Measurements from ENCODE around the gene LTBP2.
A peak's percentile ranks its signal among the peaks of the same experiment; 100 is the strongest.

LTBP2 gene

DNA sequence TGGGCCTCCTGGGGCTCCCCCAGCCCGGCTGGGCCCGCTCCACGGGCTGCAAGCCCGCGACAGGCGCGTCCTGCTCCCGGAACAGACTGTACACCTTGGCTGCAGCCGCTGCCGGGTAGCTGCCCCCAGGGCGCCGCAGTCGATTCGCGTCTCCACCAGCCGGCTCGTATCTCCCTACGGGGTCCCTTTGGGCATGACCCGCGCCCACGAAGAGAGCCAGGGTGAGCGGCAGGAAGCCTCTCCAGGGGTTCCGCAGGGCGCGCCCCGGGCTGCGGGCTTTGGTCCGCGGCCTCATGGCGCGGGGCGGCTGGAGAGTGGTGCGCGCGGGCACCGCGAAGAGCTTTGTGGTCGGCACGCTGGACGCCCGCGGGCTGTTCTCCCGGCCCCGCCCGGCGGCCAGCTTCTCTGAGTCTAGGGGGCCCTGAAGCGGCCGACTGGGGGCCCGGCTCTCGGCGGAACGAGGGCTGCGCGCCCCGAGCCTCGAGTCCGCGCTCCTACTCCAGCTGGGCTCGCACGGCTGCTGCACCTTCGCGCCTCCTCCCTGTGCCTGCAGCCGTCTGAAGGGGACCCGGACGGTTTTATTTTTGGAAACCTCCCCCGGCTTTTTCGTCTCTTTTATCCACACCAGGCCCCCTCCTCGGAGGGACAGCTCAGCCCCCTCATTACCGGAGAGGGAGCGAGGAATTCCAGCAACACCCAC, at the start of gene LTBP2:
Gene LTBP2 (minus strand): TSS at position 588 of the 700 bp plus-strand sequence. CDS start 293 bp downstream, at position 295.
- DNase-seq = peak; percentile 10

DNA sequence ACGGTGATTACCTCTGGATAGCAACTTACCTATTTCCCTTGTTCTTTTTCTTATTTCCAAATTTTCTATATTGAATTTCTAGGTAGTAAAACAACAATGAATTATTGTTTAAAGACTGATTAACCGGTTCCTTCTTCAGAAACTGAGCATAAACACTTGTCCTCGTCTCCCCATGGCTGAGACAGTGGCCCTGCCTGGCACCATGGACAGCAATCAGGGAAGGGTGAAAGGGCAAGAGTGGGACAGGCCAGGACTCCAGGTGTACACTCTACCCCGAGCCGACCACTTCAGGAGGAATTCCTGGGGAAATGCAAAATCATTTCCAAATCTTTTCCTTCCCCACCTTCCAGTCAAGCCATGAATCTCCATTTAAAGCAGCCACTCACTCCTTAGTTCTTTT, 48.8 kb upstream of the LTBP2 start:
- DNase-seq = no peak

DNA sequence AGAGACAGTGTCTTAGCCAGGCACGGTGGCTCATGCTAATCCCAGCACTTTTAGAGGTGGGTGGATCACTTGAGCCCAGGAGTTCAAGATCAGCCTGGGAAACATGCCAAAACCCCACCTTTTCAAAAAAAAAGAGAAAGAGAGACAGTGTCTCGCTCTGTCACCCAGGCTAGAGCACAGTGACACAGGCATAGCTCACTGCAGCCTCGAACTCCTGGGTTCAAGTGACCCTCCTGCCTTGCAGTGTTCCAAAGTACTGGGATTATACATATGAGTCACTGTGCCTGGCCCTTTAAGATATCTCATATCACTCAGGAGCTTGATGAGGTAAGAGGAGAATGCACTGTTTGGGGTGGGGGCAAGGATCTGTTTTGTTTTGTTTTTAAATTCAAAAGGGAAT, 48.1 kb upstream of the LTBP2 start:
- no peak for DNase-seq

DNA sequence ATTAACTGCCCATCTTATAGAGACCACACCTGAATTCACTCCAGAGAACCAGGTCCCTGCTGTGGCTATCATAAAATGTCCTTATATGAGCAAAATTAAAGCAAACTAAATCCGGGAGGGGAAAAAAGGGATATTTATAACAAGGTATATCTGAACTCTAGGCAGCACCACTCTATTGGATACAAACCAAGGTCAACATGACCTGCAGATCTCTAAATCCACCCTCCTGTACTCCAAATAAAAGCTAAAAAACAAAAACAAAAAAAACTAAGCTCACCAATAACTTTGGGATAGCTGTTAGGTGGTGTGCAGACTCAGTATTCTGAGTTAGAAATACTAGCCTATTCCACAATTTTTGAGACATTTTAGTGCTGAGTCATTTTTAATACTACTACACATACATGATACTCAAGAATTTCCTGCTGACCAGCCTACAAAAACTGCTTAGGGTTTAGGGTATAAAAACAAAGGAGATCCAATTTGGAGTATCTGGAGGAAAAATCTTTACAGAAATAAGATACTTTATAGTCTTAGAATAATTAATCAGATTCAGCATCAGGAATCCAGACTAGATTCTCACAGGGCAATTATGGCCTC, 46.6 kb upstream of the LTBP2 start:
- no peak for DNase-seq

DNA sequence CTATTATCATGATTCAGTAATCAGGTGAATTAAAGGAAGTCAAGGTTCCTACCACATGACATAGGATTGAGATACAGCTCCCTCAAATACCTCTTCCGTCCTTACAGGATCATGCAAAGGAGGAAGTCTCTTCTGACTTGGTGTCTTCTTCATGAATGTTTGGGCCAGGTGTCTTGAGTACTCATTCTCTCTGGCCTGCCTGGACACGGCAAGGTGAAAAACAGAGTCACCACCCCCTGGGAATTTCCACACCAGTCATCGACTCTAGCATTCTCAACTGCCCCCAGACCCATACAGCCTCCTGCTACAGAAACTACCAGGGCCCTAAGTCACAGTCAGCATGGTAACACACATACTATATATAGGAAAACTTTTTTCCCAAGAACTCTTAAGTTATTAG, 44.9 kb upstream of the LTBP2 start:
- no peak for DNase-seq

DNA sequence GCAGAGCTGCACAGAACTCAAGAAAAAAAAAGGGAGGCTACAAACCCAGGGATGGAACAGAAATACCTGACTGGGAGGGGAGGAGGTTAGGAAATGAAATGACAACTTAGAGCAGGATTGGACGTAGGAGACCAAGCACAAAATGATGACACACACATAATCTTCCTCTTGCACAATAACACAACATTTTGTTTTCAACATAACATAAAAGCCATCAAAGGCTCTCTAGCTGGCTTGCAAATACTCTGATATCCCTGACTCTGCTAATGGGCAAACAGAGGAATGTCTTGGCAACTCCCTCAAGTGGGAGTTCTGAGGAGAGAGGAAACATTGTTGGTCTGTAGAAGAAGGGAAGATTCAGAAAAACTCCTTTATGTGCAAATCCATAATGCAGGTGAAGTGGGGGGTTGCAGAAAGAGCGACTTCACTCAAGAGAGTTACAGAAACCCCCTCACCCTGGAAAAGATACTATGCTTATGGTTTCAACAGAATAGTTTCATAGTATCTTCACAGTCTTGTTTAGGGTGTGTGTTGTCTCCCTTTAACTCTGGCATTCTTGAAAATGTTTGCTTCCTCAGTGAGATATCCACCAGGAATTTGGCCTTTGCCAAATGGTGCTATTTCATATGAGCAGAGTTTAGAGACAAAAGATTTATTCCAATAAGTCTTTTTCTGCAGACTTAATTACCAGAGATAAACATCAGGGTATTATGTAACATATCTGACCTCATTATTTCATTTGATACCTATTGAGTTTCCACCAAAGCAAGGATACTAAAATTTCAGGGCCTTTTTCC, 43.8 kb upstream of the LTBP2 start:
- no peak for DNase-seq

DNA sequence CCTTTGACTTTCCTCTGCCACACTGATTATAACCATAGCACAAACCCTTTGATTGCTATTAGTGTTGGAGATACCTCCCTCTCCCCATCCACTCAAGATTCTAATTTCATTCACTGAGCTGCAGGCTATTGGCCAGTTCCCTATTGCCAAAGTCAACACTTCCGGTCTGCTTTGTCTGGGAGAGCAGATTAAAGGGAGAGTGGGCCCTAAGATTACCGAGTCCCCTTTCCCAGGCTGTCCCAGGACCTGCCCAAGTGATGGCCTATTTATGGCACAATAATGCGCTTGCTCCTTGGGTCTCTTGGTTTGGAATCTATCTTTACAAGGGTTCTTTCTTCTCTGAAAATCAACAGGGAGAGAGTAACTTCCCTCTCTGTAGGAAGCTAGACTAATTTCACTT, 42.9 kb upstream of the LTBP2 start:
- DNase-seq = no peak

DNA sequence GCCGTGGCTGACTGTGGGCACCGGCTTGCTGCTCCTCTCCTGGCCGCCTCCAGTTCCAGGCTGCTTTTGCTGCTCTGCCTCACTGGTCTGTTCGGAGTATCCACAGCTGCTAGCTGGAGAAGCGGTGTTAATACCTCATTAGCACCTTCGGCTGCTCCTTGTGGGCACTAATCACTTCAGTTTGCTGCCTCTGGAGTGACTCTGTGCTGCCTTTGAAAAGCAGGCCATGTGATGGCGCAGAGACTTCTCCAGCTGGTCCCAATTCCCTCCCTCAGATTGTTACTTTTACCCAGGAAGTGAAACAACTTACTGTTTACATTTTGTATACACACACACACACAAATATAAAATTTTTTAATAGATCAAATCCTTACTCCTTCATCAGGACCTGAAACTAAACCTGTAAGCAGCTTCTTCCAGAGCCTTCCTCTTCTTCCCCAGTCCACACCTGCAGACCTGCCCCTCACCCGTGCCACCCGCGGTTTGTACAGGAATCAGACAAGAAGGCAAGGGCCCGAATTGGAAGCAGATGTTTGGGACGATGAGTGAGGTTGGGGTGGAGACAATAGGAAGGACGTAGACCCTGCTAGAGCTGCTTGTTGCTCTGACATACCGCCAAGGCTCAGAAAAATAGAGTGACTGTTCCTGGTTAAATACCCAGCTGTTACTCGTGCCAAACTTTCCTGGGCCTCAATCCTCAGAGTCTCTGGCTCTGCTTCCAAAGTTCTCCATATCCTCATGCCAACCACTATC, 41.5 kb upstream of the LTBP2 start:
- DNase-seq = no peak

DNA sequence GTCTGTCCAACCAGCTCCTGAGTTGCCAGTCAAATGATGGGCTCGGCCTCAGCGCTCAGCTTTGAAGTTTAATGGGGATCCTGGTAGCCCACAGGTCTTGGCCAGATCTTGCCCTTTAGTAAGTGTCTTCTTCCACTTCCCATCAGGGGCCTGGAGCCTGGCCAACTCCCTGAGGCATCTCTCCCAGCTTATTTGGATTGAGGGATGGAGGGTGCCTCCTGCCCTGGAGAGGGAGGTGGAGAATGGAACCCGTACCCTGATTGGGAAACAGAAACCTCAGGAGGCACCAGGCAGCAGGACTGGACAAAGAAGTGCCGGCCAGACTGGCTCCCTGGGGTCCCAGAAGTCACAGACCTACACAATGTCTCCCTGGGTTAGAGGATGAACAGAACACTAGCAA, 40.5 kb upstream of the LTBP2 start:
- DNase-seq = no peak

DNA sequence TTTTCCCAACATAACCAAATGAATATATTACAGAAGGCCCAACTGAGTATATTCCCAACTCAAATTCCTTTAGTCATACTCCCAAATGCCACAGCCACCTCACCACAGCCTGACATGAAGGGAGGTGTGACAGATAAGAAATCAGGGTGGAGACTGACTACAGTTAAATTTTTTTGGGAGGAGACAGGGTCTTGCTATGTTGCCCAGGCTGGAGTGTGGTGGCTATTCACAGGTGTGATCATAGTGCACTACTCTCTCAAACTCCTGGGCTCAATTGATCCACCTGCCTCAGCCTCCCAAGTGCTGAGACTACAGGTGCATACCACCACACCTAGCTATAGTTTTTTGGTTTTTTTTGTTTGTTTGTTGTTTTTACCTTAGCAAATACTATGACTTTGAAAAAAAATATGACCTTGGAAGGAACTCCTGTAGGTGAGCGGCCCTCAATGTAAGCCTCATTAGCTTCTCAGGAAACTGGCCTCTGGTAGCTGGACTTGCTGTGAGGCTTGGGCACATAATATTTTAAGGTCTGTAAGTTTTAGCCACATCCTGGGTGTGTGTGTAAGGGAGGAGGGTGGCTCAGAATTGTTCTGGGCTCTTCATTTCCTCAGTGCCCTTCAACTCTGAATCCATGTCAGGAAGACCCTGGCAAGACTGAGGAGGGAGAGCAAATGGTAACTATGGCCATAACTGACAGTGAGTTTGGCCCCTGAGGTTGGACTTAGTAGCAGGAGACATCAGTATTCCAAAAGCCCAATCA, 39.1 kb upstream of the LTBP2 start:
- no peak for DNase-seq

DNA sequence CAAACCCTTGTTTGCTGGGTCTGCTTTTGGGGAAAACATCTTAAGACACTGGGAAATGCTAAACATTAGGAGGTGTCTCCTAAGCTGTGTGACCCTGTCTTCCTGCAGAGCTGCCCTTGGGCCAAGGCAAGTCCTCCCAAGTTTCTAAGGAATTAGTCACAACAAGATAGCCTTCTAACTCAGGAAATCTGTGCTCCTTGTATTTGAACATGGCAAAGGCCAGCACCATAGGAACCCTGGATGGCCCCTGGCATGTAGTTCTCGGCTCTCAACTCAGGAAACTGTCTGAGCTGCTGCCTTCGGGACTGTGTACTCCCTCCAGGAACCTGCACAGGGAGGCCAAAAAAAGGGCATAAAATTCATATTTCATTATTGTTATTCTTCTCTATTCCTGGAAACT, 37.6 kb upstream of the LTBP2 start:
- DNase-seq = no peak

DNA sequence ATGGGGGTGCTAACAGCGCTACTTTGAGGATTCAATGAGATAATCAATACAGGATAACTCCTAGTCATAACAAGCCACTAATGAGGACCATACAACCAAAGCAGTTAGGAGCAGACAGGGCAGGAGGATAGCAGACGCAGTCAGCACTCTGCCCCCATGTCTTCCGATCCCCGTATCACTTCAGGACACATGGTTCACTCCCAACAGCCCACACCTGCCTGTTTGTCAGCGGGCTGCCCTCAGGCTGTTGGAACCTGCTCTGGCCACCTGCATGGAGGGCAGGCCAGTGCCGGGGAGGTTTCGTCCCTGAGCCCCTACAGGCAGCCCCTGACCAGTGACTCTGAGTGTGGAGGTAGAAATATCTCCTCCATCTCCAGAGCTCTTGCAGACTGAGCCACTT, 37.1 kb upstream of the LTBP2 start:
- no peak for DNase-seq

DNA sequence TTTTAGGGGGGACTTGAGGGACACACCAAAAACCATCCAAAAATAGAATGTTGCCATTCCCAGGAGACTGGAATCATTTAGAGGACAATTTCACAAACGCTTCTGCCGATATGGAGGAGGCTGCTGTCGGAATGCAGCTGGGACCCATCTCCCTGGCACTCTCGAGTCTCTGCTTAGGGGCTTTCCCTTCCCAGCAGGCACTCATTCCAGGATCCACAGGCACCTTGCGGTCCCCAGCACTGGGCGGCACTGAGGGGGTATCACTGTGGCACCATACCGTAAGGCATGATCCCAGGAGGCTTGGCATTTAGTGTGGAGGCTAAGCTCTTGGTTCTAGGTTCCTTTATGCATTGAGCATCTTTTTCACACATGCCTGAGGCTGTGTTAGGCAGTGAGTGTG, 36.6 kb upstream of the LTBP2 start:
- no peak for DNase-seq

DNA sequence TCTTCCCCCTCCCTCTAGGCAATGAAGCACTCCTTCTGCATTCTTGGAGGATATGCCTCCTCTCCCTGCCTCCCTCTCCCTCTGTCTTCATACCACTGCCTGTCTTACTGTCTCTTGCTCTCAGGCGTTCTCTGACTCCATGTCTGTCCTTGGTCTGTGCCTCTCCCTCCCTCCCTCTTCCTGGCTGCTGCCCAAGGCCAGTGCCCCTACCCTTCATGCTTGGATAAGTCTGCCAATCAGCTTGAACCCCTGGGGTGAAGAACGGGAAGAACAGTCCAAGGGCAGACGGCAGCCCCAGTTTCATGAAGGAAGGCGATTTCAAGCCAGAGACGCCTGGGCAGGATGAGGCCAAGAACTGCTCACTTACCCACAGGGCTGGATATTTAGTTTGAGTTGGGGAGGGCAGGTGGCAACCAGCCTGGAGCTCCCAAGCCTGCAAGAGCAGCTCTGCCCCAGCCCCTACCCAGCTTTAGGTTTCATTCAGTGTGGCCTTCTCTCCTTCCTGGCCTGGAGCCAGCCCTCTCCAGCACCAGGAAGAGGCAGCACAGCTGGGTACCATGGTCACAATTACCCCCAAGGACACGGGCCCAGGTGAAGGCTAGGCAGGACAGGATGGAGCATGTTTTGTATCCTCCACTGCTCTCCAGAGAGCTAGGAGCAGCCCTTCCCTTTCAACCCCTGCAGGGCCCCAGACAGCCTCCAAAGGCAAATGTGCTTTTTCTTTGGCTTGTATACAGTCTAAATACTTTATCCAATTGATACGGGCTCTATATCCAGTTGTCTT, 35.8 kb upstream of the LTBP2 start:
- DNase-seq = no peak

DNA sequence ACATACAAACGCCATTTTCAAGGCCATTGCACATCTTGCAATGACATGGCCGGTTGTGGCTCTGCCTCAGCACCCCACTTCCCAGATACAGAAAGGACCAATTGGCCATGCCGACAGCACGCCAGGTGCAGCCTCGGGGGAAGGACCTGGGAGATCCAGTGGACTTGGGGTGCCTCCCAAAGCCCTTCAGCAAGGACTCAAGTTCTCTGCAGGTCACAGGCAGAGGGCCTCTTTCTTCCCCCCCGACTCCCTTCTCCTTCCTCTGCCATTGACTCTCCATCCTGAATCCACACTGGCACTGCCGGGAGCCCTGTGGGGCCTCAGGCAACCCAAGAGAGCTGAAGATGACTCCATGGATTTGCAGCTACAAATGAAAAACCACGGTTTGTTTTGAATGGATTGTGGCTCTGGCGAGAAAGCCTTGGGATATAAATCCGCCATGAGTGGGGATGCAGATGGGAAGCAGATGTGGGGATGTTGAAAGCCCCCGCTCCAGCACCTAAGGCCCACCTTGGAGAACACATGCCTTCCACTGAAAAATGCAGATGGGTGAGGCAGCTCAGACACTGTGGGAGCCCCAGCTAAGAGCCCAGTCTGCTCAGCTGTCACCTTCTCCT, 35.1 kb upstream of the LTBP2 start:
- no peak for DNase-seq

DNA sequence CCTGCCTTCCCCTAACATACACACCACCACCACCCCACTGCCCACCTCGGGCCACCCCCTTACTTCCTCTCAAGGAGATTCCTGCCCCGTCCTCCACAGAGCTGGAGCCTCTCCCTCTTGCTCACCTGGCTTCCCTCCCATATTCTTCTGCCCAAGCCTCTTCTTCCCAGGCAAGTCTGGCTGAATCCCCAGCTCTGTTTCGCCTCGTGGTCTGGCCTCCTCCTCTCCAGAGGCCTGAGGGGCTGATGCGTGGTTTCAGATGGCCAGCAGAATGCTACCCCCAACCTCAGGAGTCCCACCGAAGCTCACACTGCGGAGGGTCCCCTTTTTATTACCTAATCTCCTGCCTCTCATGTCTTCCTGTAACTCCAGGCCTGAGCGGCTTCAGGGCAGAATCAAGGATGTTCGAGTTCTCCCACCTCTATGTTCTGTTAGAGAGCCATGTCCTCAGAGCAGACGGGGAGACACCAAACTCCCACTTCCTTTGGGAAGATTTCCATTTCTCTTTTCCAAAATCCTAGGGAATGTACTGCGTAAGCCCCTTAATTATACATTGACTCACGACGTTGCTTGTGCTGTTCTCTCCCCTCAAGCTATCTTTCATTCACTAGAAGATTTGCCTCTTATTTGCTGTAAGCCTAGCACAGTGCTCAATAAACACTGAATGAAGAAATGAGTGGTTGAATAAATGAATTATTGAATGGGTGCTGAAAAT, 33.9 kb upstream of the LTBP2 start:
- DNase-seq = no peak

DNA sequence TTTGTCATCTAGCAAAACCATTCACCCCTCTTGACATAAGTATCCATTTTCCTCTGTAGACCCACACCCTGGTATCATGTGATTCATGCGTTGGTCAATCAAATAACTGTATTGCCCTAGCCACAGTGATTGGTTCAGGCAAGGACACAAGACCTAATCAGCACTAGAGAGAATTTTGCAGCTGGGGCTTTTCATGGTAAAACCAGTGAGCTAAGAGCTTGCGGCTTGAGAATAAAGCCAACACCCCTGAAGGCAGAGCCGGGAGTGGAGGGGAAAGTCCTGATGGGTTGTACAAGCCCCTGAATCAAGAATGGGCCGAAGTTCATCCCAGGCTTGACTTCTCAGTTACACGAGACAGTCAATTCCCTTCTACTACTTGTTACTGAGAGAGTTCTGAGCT, 33.2 kb upstream of the LTBP2 start:
- no peak for DNase-seq

DNA sequence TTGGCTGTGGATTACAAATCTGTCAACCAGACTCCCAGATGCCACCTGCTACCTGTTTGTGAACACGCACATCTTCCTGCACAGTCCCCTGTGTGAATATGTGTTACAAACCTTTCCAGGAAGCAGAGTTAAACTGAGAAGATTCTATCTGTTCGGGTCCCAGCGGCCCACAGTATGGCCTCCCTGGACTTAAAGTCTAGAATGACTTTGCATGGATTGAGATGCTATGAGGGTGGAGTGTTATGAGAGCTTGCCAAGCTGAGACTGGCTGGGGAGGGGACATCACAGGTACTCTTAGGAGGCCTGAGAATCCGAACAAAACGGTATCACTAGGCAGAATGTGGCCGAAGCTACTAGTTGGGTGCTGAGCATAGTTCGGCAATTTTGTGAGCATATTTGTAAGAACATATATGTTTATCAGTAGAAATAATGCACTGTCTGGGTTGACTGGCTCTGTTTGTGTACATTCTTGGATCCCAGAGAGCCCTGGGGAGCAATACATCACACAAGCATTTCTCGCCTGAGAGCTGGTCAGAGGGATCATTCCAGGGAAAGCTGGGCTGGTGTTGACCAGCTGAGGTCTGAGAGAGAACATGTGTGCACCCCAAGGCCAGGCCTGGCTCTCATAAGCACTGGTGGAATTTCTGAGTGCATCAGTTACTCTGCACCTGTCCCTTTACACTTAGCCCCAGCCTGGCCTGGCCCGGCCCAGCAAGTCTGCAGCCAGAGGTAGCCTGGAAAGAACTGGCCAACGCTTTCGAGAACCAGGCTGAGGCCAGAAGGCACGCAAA, 29.8 kb upstream of the LTBP2 start:
- DNase-seq = no peak

DNA sequence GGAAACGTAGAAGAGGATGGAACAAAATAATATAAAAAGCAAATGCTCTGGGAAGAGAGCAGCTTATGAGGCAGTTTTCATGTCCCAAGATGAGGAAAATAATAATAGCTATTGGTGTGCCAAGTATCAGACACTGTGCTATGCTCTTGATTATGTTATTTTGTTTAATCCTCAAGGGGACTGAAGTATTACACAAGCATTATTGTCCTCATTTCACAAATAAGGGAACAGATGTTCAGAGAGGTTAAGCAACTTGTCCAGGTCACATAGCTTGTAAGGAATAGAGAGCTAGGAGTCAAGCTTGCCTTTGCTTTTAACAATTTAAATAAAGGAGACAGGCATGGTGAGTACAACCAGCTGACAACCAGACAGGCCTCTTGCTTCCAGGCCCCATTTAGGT, 26.9 kb upstream of the LTBP2 start:
- DNase-seq = no peak

DNA sequence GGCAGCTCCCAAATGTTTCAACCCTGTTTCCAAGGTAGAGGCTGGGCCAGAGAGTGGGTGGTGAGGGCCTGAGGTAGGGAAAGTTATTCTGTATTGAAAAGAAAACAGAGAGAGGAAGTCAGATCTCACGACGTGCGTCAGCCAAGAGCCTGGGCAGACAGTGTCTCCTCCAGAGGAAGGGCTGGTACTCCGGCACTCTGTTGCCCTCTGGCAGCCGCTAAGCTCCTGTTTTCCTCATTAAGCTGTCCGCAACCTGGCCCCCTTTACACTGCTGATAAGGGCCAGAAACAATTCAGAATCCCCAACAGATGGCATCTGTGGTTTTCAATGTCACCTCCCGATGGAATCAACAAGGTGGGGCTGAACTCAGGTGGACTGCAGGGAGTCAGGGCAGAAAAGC, 26.0 kb upstream of the LTBP2 start:
- no peak for DNase-seq

Measured in activated gamma-delta T cell treated with Interleukin-2 at 50 U/mL for 16 hours (primary cell).